ENCODE results near the gene SLC5A10.

GRCh38 chr17:18957831-18958230 lies 5.9 kb downstream of the SLC5A10 start:
- TF ChIP-seq POLR2AphosphoS5 (IDR thresholded peaks at IDR 0.05), result no peak
- no peak for TF ChIP-seq POLR2A (IDR thresholded peaks at IDR 0.05)
- TF ChIP-seq CTCF (IDR thresholded peaks at IDR 0.05), result no peak
- no peak for TF ChIP-seq EP300 (IDR thresholded peaks at IDR 0.05)
